ENCODE data around the gene LCNL1.

Gene LCNL1

DNA sequence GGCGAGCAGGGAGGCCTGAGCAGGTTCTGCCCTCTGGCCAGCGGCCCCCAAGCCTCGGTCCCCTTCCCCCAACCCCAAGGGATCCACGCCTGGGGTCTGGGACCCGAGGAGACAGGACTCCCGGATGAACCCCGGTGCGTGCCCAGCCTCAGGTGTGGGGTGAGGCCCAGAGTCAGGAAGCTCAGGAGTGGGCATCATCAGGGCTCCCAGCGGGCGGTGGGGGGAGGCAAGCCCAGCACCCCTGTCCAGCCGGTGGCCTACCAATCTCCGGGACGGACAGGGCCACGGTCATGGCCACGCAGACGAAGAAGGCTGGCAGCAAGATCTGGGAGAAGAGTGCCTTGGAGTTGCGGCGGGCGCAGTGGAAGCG is 30.8 kb downstream of the LCNL1 start:
- ATAC-seq = no peak

DNA sequence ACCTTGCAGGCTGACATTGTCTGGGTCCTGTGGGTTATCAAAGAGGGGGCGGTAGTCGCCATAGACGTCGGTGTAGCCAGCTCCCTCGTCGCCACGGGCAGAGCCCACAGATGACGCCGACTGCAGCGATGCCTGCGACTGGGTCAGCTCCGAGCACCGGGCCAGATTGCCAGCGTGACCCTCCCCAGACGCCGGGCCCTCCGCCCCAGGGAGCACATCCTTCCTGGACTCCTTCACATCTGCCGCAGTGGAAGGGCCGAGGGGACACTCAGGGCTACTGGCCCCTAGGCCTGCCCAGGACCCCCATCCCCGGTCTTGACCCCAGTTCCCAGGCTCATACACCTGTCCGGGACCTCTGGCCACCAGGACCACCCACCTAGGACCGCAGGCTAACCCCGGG is 31.4 kb downstream of the LCNL1 start:
- no peak for ATAC-seq

DNA sequence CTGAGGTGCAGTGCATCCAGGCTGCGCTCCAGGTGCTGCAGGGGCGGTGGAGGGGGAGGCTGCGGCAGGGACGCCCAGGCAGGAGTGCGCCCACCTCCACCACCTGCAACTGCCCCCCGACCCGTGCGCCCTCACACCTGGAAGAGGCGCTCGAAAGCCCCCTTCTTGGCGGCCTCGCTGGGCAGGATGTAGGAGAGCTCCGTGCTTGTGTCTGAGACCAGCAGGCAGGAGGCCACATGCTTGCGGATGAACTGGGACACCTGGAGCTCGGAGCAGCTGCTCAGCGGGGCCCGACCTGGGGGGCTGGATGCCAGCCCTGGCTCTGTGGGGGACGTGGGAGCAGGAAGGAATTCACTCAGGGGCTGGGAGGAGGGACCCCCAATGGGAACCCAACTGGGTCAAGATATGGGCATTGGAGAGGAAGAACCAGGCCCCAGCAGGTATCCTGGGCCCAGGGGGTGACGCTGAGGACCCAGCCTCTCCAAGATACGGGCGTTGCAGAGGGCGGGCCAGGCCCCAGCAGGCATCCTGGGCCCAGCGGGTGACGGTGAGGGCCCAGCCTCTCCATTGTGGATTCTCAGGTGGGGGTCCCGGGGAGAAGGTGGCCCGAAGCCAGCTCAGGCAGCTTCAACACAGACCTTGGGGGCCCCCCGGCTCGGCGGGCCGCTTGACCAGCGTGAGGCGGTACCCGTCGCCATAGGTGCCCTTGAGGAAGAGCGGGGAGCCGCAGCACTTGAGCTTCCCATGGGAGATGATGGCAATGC is 32.2 kb downstream of the LCNL1 start:
- ATAC-seq = no peak

DNA sequence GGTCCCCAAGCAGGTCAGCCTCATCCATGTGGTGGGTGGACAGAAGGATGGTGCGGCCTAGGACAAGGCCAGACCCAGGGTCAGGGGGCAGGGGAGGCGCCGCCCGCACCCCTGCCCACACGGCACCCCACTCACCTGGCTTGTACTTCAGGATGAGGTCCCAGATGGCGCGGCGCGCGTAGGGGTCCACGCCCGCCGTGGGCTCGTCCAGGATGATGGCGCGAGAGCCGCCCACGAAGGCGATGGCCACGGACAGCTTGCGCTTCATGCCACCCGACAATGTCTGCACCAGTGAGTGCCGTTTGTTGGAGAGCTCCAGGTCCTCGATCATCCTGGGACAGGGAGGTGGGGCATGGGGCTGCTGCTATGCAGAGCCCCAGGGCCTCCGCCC is 32.7 kb downstream of the LCNL1 start:
- ATAC-seq = no peak

DNA sequence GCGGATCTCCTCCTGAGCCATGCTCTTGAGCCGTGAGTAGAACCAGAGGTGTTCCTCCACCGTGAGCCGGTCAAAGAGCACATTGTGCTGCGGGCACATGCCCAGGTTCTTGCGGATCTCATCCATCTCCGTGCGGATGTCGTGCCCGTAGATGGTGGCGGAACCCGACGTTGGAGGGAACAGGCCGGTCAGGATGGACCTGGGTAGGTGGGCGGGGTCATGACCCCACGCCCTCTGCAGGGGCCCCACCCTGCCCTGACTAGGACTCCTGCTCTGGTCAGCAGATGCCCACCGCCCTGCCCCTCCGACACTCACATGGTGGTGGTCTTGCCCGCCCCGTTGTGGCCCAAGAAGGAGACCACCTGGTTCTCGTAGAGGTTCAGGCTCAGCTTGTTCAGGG is 33.2 kb downstream of the LCNL1 start:
- ATAC-seq = no peak

DNA sequence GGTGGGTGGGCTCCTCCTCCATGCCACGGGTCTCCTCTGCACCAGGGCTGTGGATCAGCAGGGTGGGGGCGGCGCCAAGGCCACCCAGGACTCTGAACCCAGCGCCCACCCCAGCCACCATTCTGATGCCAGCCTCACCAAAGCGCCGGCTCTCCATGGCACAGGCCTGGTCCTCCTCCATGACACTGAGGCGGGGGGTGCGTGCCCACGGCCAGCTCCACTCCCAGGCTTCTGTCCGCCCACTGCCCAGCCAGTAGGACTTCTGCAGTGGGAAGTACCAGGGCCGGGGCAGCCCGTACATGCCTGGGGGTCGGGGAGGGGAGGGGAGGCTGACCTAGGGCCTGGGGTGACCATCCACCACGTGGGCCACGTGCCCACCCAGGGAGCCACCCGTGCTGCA is 33.6 kb downstream of the LCNL1 start:
- no peak for ATAC-seq

DNA sequence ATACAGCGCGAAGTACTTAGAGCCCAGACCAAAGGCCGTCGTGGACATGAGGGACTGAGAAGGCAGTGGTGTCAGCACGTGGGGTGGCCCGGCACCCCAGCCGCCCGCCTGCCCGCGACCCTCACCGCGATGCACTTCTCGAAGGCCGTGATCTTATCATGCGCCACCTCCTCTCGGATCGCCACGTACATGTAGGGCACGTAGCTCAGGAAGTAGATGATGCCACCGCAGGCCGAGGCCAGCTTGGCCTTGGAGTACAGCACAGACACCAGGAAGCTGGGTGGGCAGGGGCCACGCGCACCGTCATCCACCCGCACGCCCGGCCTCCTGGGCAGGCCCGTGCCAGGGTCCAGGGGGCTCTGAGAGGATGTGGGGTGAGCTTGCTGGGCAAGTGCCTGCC is 34.3 kb downstream of the LCNL1 start:
- no peak for ATAC-seq

DNA sequence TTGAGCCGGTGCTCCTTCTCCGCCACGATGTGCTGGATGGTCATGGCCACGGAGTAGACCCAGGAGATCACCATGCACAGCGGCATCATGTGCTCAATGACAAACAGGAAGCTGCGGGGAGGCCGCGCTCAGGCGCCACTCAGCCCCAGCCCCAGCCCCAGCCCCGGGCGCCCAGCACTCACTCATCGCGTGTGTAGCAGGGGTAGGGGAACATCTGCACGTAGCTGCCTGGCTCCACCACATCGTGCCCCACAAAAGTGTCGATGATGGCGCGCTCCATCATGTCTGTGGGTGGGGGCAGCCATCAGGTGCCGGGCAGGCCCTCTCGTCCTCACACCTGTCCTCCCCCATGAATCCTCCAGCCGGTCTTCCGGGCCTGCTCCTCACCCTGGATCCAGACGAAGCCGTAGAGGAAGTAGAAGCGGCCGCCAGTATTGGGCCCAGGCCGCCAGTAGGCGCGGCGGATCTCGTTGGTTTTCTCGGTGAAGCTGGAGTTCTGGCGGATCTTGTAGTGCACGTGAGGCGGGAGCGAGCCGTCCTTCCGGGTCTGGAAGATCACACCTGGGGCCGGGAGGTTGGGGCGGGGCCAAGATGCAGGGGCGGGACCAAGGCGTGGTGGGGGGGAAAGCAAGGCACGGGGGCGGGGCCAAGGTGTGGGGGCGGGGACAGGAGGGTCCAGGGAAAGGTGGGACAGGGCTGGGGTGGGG is 35.2 kb downstream of the LCNL1 start:
- ATAC-seq = no peak

DNA sequence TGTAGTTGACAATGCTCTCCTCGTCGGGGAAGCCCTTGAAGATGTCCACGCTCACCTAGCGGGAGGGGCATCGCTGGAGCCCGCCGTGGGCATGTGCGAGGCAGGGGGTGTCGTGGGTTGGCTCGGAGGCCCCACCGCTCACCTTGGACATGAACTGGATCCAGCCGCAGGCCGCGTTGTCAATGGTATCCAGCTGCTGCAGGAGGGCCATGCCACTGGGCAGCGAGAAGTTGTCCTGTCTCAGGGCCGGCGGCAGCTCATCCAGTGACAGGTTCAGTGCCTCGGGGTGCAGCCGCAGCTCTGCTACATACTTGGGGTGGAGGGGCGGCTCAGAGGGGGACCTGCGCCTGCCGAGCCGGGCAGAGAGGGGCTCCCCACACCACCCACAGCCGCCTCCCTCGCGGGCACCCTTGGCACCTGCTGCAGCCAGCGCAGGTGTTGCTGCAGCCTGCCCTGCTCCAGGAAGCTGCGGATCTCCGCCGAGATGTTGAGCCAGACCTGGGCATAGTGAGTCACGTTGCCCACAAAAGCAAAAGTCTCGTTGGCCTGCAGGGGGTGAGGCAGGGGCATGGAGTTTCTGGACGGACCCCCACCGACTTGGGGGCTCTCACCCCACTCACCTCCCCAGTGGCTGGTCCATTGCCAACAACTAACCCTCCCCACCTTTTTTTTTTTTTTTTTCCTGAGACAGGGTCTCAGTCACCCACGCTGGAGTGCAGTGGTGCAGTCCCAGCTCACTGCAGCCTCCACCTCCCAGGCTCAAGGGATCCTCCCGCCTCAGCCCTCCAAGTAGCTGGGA is 36.2 kb downstream of the LCNL1 start:
- no peak for ATAC-seq

DNA sequence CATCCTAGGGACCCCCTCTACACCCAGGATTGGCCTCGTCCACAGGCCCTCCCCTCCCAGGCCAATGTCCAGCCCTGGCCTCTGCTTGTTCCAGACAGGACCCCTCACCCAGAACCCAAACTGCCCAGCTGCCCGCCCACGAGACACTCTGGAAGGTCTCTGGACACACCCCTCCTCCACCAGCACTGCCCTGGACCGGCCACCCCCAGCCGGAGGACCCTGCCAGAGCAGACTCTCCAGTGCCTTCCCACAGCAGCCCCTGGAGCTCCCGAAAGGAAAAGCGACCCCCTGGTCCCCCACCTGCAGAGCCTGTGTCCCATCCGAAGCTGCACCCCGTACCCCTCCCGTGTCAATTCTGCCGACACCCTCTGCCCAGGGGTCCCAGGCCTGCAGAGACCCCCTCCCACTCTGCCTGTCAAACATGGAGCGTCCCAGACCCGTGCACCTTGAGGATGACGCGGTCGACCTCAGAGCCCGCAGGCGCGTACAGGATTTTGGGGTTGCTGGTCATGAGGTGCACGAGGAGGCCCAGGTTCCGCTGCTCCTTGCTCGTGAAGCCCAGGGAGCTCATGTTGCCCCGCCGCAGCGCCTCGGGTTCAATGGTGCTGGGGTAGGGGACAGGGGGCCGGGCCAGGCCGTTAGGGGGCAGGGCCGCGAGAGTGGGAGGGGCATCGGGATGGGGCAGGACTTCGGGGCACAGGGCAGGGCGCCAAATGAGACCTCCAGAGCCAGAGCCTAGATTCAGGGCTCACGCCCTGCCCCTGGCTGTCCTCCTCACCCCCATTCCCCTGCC is 37.3 kb downstream of the LCNL1 start:
- ATAC-seq = no peak

DNA sequence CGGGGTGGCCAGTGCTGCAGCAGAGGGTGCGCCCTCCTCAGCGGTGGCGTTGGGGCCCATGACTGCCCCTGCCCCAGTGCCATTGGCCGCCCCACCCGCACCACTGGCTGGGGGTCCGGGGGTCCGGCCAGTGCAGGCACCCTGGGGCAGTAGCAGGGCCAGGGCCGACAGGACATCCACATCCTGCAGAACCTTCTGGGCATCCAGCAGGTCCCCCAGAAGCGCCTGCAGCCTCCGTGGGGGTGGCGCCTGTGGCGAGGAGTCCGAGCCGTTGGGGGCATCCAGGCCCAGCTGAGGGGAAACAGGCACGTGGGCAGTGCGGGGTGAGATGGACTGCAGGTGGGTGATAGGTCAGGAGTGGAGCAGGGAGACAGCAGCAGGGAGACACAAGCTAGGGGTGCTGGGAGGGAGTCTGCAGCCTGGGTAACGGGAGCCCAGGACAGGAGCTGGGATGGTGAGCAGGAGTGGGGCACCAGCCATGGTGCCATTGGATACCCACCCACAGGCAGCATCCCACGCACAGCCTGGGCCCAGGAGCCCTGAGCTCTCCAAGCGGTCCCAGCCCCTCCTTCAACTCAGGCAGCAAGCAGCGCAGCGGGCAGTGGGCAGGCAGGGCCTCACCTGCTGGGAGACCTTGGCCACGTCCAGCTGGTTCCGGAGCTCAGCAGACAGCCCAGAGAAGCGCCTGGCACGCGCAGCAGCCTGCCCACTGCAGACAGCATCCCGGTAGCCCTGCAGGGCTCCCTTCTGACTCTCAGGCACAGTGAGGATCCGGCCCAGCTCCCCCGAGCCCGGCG is 38.2 kb downstream of the LCNL1 start:
- ATAC-seq = no peak

DNA sequence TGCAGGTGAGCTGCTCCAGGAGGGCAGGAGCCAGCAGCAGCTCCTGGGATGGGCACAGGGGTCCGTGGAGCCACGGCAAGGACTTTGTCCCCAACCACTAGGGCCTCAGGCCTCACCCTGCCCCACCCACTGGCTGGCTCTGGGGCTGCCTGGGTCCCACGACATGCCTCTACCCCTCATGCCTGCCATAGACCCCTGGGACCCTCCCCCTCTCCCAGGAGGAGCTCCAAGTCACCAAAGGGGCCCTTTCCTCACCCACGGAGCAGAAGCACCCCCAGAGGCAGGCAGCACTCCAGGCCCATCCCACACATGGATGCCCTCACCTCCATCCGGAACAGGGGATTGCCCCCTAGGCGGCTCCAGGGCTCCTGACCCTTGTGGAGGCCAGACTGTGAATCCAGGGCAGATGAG is 38.8 kb downstream of the LCNL1 start:
- no peak for ATAC-seq

DNA sequence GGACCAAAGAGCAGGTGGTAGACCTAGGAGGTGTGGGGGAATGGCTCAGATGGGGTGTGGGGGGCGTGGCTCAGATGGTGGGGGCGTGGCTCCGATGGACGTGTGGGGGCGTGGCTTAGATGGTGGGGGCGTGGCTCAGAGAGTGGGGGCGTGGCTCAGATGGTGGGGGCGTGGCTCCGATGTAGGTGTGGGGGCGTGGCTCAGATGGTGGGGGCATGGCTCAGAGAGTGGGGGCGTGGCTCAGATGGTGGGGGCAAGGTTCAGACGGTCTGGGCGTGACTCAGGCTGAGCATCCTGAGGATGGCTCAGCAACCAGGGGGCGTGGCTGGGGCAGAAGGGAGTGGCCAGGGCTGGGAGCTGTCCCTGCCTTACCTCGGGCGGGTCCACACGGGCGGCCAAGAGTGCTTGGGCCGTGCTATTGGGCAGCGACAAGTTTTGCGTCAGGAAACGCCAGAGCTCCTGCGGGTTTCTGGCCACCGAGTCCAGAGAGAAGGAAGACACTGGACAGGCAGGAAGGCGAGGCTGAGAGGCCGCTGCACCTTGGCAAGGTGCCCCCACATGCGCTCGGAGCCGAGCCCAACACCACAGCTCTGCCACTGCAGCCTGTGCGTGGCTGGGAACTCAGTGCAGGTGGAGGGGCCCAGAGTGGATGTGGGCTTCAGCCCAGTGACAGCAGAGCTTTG is 39.3 kb downstream of the LCNL1 start:
- peak; percentile 76 to 89 for ATAC-seq

DNA sequence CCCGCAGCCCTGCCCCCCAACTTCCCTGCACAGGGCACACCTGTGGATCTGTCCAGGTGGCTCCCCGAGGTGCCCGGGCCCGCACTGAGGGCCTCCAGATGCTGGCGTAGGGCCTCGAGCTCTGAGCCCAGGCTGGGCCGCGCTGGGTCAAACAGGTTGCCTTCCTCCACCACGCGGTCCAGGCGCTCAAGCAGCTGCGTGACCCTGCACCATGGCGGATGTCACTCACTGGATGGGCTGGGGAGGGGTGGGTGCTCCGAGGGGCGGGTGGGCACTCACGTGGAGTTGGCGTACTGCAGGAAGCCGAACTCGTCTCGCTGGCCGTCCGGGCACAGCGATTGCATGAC is 39.8 kb downstream of the LCNL1 start:
- ATAC-seq = no peak

DNA sequence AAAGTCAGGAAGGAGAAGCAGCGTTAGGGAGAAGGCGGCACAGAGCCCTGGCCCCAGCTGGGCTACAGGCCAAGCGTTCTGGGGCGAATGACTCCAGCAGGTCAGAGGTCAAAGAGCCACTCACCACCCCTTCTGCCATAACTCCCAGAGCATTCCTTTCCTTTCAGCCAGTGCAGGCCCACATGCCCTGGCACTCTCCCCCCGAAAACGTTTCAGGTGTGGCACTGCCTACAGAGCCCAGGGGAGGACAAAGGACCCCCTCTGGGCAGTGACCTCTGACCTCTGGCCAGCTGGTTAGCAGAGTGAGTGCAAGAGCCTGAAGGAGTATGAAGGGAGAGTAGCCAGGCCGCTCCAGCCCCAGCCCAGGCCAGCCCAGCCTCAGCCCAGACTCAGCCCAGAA is 40.4 kb downstream of the LCNL1 start:
- no peak for ATAC-seq

DNA sequence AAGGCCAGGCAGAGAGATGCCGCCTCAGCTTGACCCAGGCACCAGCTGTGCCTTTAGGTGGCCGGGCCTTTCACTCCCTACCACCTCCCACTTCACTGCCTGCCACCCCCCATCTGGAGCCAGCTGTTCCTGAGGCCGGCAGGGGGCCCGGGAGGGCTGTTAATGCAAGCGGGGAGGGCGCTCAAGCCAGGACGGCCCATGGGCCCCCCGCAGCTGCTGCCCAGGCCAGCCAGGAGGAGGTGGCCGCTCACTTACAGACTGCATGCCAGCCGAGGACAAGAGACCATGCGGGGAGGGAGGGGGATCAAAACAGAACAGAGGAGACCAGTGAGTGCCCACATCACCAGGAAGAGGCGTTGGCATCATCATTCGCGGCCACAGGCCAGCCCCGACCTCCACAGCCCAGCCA is 40.8 kb downstream of the LCNL1 start:
- no peak for ATAC-seq

DNA sequence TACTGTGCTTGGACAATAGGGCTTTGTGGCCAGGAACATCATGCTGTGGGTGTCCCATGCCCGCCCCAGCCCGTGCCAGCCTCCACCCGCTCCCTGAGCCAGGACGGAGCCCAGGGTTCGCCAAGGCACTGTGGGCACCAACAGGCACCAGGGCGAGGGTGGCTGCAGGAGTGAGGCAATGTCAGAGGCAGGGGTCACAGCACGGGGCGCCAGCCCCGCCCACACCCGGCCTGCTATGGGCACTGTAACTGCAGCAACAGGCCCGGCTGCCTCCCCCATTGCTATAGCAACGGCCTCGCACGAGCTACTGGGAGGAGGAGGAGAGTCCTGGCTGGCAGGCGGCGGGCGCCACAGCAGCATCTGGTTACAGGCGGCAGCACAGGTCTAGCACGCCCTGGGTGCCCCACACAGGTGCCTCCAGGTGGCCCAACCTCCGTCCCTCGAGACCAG is 42.7 kb downstream of the LCNL1 start:
- no peak for ATAC-seq

DNA sequence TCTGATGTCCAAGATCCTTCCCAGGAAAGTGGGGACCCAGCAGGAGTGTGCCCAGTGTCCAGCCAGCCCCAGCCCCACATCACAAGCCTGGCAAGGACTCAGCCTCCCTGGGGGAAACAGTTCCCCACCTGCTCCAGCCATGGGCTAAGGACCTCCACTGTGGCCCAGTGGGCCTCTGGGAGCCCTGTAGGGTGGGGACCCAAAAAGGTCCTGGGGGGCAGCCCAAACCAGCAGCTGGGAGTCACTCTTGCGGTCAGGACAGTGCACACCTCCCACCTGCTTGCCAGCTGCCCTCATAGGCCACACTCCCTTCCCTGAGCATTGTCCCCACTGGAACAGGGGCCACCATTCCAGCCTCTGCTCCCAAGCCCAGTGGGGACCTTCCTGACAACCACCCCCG is 43.6 kb downstream of the LCNL1 start:
- ATAC-seq = no peak

DNA sequence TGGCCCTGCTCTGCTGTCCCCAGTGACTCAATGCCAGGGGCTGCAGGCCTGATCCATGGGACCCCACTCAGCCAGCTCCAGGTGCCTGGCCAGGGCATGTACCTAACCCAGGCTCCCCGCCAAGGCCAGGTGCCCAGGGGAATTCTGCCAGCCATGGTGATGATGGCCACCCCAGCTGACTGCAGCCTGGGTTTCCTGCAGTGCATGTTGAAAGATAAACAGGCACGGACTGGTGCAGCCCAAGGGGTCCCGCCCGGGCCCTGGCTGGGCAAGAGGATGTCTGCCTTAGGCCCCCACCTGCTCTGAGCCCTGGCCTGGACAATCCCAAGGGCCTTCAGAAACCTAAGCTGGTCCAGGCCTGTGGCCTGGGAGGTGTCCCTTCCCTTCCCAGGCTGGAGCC is 44.0 kb downstream of the LCNL1 start:
- ATAC-seq = no peak

DNA sequence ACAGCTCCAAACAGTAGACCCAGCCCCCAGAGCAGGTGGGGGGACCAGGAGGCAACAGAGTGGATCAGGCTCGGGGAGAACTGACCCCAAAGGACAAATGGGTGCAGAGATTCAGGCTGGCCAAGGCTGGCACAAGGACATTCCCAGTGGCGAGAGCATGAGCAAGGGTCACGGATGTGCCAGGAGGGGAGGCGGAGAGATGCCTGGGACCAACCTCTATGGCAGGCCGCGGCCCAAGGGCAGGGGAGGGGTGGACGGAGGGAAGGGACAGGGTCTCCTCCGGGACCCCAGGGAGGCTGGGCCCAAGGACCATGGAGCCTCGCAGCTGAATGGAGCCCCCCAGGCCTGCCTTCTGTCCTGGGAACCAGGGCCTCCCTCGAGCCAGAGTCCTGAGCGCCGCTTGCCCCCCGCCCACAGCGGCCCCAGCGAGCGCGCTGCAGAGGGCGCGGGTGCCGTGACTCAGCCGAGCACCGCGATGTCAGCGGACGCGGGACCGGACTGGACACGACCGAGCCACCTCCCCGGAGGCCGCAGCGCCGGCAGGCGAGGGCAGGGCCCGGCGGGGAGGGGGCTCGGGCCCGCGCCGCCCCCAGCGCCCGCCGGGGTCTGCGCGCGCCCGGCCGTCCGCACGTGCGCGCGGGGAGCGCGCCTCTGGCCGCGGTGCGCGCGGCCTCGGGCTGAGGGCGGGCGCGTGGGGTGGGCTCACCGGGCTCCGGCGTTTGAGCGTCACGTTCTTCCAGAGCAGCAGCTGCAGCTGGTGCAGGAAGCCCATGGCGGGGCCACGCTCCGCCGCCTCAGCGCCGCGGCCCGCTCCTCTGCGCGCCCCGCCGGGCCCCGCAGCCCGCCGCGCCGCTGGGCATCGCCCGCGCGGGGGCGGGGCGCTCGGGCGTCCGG is 44.8 kb downstream of the LCNL1 start, which contains the start of gene ABCA2:
Gene ABCA2, minus strand, starts transcription at position 869 of the 894 bp plus-strand sequence. Its CDS starts 97 bp downstream, at position 772.
- no peak for ATAC-seq

Data from activated CD4-positive, CD25-positive, alpha-beta regulatory T cell treated with anti-CD3 and anti-CD28 coated beads, Interleukin-2, amount 50 U/mL, for 24 hours (primary cell).